HG03442 (cell line): ENCODE measurements around the gene EBF4.
"Not testable (repeated sequence)": the region's sequence is repeated elsewhere in the genome, so short reads cannot be mapped to it uniquely, and the experiment has no call there.

Source experiments
- ATAC-seq: cut with Tn5 transposase; IDR thresholded peaks from one replicate; pipeline ENCODE4 v1.9.1; 2021; ENCODE audit warnings: mild to moderate bottlenecking, moderate library complexity; ENCODE audit not compliant: unreplicated experiment

Gene EBF4

DNA sequence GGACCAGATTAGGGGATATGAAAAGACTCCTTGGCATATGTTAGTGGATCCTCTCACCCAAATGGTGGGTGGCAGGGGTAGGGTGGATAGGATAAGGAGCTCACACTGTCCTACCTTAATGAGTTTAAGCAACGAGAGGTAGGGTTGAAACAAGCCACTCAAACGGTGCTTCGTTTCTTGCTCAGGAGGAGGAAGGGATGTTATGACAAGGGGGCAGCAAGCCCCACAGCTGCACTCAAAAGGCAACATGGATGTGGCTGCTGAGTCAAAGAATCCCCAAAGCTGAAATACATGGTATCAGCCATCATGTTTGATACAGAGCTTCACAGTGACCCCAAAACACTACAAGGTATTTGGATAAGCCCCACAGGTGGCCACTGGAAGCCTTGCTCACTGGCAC, 20.1 kb upstream of the EBF4 start:
- no peak for ATAC-seq

DNA sequence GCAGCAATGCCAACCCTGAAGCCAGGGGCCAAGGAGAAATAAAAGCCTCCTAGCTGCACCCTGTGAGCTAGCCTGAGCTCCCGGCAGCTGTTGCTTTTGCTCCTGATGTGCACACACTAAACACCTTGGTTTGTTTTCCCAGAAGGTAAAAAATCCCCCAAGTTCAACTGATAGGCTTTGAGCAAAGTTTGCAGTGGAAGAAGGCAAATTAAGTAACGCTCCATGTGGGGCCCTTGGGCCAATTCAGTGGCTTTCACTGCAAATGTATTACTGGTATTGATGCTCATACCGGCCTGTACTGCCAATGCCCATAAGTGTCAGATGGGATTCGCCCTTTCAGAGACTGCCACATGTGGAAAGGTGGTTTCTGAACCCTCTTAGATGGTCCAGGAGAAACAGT, 19.1 kb upstream of the EBF4 start:
- no peak for ATAC-seq

DNA sequence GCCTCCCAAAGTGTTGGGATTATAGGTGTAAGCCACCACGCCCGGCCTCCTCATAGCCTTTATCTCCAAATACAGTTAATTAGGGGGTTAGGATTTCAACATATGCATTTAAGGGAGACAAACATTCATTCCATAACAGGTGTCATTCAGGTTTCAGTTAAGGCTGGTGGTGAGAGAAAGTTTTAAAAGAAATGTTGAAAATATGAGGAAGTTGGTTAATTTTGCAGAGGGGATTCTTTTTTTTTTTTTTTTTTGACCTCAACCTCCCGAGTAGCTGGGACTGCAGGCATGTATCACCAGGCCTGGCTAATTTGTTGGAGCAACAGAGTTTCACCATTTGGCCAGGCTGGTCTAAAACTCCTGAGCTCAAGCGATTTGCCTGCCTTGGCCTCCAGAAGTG, 12.5 kb upstream of the EBF4 start:
- no peak for ATAC-seq

DNA sequence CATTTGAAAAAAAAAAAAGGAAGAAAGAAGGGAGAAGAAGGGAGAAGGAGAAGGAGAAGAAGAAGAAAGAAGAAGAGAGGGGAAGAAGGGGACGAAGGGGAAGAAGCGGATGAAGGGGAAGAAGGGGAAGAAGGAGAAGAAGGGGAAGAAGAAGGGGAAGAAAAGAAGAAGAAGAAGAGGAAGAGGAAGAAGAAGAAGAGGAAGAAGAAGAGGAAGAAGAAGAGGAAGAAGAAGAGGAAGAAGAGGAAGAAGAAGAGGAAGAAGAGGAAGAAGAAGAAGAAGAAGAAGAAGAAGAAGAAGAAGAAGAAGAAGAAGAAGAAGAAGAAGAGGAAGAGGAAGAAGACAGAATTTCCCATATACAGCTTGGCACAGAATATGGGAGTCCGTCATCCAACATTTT, 10.5 kb upstream of the EBF4 start:
- not testable (repeated sequence) for ATAC-seq

DNA sequence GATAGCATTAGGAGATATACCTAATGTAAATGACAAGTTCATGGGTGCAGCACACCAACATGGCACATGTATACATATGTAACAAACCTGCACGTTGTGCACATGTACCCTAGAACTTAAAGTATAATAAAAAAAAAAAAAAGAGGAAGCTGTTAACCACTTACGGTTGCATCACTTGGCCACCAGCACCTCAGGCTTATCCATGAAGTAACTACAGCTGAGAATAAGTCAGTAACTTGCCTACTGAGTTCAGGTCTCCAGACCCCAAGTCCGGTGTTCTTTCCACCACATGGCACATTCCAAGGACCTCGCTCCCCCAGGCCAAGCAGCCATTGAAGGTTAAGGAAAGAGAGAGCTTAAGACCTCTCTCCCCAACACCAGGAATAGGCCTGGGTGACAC, 7.8 kb upstream of the EBF4 start:
- ATAC-seq: not testable (repeated sequence)

DNA sequence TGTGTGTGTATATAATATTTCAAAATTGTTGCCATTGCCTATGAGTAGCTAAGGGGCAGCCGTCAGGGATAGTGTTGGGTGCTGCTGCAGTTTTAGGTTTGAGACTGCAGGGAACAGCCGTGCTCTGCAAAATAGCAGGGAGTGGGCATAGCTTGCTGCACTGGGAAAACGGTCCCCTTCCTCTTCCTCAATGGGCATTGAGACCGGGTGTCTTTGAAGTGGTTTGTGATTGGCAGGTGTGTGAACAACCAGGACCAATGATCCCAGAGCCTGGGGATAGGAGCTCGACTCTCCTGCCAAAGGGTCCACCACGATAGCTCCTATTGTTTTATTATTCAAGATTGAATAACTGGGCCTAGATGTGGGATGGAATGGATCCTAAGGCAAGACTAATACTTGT, 5.1 kb upstream of the EBF4 start:
- ATAC-seq: no peak

DNA sequence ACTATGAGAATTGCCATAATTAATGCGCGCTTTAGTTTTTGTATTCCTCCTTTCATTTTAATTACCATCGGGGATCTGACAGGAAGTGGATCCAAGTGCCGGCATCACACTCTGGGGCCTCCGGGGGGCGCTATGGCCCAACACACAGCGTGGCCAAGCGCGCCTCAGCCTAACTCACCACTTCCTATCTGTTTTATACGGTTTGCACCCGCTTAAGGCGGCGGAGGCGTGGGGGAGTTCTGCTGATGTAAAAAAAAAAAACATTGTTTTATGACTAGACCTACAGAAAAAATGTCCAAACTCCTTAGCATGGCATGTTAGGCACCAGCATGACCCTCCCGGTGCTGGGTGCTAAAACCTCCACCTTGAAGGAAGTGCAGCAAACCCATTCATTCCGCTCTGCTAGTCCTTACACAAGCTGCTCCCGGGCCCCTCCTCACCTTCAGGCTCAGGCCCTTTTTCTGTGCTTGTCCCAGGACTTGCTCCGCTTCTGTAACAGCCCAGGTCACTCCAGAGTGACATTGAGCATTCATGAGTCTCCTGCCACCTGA, 4.5 kb upstream of the EBF4 start:
- no peak for ATAC-seq

DNA sequence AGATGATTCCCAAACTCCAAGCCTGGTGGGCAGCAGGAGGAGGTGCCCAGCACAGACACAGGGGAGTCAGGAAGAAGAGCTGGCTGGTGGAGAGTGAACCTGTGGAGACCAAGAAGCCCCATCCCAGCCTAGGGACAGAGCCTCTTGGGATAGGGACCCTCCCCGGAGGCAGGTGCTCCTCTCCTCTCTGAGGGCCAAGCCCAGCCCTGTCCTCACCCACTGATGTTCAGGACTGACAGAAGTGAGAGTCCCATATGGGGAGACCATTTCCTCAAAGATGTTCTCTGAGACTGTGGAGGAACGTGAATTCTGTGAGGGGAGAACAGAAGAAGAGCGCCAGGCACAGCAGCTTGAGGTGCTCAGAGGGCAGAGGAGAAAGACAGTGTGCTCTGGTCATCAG, 2.4 kb upstream of the EBF4 start:
- no peak for ATAC-seq

DNA sequence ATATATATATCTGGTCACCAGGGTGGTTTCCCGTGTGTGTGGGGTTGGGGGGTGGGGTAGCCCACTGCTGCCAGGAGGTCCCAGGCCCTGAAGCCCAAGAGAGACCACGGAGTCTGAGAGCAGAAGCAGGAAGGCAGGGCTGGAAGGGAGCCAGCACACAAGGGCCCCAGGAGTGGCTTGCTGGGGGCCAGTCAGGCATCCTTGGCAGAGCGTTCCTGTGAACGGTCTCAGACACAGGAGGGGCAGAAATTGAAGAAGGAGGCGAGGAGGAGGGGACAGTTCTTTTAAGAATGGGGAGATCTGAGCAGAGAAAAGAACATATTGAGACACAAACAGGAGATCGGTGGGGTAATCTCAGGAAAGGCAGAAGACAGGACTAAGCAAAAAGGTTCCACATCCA, 1.9 kb upstream of the EBF4 start:
- ATAC-seq: no peak

DNA sequence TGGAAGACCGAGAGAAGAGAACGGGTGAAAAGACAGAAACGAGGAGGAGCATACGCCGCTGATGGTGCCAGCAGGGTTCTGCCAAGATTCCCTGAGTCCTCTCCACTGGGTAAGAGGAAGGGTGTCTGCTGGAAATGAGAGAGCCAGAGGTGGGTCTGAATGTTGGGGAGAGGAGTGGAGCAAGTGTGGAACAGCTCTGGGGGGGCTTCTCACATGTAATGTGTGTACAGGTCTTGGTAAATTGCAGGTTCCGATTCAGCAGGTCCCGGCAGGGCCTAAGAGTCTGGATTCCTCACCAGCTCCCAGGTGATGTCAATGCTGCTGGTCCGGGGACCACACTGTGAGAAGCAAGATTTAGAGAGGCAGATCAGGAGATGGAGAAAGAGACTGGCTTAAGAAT, 1.5 kb upstream of the EBF4 start:
- no peak for ATAC-seq

DNA sequence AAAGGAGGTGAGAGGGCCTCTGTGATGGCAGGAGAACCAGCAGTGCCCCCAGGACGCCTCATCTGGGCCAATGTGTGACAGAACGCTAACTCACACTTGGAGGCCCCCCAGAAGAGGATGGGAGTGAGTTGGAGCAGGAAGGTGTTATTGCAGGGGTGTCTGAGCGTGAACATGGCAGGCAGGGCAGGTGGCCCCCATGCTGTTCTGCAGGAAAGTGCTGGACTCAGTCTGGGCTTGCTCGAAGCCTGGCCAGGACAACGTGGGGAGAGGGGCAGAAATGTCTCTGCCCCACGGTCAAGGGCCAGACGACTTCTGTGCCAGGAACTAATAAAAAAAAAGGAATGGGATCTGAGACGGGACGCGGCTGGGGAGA, 931 bp upstream of the EBF4 start:
- no peak for ATAC-seq

DNA sequence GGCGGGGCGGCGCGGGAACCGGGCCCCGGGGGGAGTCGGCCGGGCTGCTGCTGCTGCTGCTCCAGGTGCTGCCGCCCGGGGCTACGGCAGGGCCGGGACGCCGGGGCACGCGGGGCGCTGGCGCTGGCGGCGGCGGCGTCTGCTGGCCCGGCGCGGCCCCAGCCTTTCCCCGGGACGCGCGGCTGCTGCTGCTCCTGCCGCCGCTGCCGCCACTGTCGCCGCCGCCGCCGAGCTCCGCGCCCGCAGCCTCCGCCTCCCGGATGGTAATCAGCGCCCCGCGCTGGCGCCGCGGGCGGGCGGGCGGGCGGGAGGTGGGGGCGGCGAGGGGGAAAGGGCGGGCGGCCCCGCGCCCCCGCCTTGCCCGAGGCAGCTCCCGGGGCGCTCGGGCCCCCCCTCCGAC, 306 bp downstream of the EBF4 start:
- ATAC-seq: no peak

DNA sequence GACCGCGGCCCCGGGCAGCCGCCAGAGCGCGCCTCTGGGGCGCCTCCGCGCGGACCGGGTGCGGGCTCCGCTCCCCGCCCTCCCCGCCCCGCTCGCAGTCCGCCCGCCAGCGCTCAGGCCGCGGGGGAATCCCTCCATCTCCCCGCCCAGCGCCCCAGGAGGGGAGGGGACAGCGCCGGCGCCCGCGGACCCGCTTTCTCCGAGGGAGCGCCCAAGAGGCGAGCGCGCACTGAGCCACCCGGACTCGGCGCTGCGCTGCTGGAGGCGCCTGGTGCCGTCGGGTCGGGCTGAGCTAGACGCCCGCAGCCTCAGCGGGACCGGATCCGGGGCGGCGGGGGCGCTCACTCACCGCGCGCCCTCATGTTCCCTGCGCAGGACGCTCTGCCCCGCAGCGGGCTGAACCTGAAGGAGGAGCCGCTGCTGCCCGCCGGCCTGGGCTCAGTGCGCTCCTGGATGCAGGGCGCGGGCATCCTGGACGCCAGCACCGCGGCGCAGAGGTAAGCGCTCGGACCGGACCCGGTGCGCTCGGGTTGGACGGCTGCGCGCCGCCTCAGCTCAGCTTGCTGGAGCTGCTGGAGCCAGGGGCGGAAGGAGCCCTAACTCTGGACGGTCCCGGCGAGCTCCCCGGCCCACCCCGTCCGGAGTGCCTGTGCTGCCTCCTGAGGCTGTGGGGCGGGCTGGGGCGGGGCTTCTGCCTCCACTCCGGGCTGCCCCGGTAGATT, 867 bp downstream of the EBF4 start:
- ATAC-seq: no peak

DNA sequence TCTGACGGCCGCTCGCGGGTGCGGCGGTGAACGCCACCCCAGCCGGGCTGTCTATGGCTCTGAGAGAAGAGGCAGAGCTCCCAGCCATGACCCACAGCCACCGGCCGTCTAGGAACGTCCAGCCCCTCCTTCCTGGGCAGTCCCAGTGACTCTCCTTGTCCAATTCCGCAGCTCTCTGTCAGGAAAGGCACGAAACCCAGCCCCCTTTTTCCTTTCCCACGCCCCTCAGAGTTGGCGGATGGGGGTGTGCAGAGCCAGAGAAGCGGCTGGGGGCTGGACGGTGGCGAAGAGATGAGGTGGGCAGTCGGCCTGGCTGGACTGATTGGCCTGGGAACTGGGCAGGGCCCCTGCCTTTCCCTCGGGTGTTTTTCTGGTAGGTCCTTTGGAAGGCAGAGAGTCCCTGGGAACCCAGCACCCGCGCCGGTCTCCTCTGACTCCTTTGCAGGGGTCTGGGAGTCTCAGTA, 1.5 kb downstream of the EBF4 start:
- ATAC-seq: no peak

DNA sequence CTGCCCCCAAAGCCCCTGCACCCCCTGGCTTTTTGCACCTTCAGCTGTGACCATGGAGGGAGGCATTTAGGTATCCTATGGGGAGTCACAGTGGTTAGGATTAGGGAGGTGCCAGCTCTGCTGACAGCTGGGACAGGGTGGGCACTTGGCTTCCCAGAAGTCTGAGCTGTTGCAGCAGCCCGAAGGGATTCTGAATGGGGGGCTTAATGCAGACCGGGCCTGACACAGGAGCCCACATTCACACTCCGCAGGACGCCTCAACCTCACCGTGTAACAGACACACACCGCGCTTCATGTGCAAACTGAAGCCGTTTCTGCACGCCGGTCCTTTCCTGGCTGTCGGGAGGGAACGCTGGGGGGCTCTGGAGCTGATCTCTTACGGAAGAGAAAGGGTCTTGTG, 1.9 kb downstream of the EBF4 start:
- no peak for ATAC-seq

DNA sequence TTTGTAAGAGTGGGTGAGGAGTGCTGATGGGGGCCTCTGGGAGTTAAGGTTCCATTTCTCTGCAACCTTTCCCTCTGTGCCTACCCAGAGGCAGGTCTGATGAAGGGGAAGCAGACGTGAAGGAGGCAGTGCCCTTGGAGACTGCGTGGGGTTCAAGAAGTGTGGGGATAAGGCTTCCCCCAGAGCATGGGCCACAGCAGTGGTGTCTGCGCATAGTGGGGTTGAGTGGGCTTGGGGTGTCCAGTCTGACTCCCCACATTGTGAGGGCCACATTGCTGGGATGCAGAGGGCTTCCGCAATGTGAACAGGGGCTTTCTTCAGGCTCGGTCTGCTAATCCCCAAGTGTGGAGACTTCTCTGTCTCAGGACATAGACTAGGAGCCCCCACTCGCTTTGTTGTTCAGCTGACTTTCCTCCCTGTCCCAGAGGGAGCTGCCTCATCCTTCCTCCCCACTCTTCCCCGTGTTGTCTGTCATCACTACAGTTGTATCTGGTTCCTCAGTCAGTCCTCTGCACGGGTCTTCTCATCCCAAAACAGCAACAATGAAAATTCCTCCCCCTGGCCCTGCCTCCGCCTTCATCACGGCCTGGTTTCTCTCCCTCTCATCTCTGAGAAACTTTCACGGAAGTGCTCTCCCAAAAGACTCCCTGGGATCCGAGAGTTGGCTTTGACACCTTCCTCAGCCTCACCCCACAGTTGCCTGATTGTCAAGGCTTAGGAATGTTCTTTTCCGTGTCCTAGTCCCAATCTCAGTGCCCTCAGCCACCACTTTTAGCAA, 2.8 kb downstream of the EBF4 start:
- ATAC-seq: no peak

DNA sequence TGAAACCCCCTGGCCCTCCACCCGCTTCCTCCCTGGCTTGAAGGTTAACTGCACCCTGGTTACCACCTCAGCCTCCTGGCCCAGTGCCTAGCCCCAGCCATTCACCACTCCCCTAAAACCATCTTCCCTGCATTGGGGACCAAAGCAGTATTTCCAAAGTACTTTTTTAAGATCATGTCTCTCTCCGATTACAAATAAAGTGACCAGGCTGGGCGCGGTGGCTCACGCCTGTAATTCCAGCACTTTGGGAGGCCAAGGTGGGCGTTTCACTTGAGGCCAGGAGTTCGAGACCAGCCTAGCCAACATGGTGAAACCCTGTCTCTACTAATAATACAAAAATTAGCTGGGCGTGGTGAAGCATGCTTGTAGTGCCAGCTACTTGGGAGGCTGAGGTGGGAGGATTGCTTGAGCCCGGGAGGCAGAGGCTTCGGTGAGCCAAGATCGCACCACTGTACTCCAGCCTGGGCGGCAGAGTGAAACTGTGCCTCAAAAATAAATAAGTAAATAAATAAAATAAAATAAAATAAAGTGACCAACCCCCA, 3.5 kb downstream of the EBF4 start:
- not testable (repeated sequence) for ATAC-seq

DNA sequence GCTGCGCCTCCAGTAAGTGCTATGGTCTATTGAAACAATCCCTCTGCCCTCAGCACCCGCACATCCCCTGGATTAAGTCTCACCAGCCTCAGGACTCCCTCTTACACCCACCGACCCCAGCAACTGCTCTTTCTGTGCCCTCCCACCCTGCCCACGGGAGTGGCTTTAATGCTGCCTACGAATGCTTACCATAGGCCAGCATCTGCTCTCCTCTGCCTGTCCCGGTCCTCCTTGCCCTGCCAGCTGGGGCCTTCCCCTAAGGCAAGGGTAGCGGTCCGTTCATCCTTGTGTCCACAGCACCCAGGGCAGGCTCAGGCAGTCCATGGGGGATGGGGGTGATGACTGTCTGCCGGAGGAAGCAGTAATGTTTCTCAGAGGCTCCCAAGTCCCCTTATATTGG, 4.1 kb downstream of the EBF4 start:
- no peak for ATAC-seq

DNA sequence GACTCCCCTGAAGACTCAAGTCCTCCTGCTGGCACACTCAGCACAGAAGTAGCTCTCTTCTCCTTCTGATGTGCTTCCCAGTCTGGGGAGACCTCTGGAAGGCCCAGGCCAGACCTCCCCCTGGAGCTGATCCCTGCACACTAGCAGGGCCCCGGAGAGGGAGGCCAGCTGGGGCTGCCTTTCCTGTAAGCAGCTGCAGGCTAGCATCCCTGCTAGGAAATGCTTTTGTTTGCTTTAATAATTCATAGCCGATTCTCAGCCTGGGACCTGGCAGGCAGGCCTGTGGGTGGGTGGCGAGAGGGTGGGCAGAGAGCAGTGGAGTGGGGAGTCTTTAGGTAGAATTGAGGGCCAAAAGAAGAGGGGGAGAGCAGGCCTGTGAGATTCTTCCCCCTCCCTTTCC, 5.2 kb downstream of the EBF4 start:
- ATAC-seq: no peak

DNA sequence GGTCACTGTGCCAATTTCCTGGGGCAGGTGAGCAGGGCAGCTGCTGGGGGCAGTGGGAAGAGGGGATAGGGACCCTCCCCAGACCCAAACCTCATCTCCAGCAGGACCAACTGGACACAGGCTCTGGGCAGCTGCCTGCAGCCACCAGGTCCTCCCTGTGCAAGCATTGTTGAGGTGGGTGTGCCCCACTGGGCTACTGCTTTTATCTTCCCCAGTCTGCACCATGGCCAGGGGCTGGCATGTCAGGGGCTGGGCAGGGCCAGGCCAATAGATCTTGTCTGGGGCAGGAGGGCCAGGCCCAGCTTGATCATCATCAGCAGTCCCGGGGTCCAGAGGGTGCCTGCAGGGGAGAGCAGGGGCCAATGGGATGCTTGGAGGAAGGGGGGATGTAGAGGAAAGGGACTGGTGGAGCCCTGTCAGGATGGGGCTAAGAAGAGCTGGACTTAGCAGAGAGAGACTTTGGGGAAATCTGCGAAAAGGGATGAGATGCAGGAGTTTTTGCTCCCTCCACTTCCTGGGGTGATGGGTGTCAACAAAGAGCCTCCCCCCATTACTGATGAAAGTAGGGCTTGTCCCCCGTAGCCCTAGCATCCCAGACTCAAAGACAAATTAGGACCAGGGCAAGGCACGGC, 5.7 kb downstream of the EBF4 start:
- no peak for ATAC-seq

DNA sequence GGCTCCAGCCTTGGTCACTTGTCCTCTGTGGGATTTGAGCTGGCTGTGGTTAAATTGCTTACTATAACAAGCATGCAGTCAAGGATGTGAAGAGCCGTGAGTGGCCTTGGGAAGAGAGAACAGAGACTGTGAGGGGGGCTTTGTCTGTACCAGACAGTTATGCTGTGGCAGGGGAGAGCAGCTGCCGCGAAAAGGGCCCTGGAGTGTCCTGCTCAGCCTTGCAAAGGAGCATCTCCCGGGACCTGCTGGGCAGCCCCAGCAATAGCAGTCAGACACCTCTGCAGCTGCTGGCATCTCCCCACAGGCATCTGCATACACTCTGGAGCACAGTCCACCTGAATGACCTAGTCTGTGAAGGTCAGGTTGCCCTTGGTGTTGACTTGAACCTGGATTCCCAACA, 6.3 kb downstream of the EBF4 start:
- no peak for ATAC-seq
